H1 (cell line): ENCODE measurements around the gene CDHR2. TPM values are rescaled to one million over a fixed set of nuclear protein-coding genes. Genes with fewer than 3 reads are reported as not detected.

Source experiments
- CTCF ChIA-PET: fragments of 300-600 bp; sonication (Branson Sonifier 250); formaldehyde crosslinking; loops from one replicate; lab custom pipeline; 2021; ENCODE audit not compliant: partially characterized antibody; lab: Charles Lee
- POLR2A ChIA-PET: fragments of 300-600 bp; sonication (Branson Sonifier 250); formaldehyde crosslinking; loops from one replicate; lab custom pipeline; 2021; ENCODE audit warnings: inconsistent platforms; ENCODE audit not compliant: partially characterized antibody; lab: Charles Lee
- DNase-seq, 2 experiments: peaks; one replicate each; pipeline versions ENCODE4 v3.0.0 to v3.0.0-alpha.2; 2010 to 2022; ENCODE audit warnings: low spot score in 2 of 2, low read depth in 1 of 2, mixed read lengths in 1 of 2
- FAIRE-seq: peaks from 2 replicates; lab custom pipeline; 2011; peaks lifted over from hg19 to GRCh38; lab: Jason Lieb, UNC
- H2AFZ ChIP-seq: 2 replicates; pipeline ENCODE4 v1.8.1; 2012; ENCODE audit warnings: low read length, inconsistent platforms
- H2AK5ac ChIP-seq: 2 replicates; pipeline ENCODE4 v1.6.1; 2013; ENCODE audit warnings: low read depth, low read length
- H2BK120ac ChIP-seq: replicated peaks from 2 replicates; pipeline ENCODE3; 2013; ENCODE audit warnings: low read depth, low read length, inconsistent platforms
- H2BK12ac ChIP-seq: 2 replicates; pipeline ENCODE4 v1.6.1; 2013; ENCODE audit warnings: low read depth, low read length
- H2BK15ac ChIP-seq: 2 replicates; pipeline ENCODE4 v1.6.1; 2013; ENCODE audit warnings: low read length
- H2BK20ac ChIP-seq: 2 replicates; pipeline ENCODE4 v1.6.1; 2013; ENCODE audit warnings: low read length
- H2BK5ac ChIP-seq: 2 replicates; pipeline ENCODE4 v1.6.1; 2013; ENCODE audit warnings: low read depth, low read length
- H3K14ac ChIP-seq: 2 replicates; pipeline ENCODE4 v1.6.1; 2013; ENCODE audit warnings: inconsistent platforms; ENCODE audit not compliant: insufficient read length
- H3K18ac ChIP-seq: 2 replicates; pipeline ENCODE4 v1.6.1; 2013; ENCODE audit warnings: low read length; ENCODE audit errors: extremely low read depth
- H3K23ac ChIP-seq: 2 replicates; pipeline ENCODE4 v1.6.1; 2013; ENCODE audit warnings: inconsistent platforms; ENCODE audit not compliant: insufficient read length
- H3K23me2 ChIP-seq: 2 replicates; pipeline ENCODE4 v1.6.1; 2013; ENCODE audit warnings: low read depth, low read length
- H3K27ac ChIP-seq: 2 replicates; pipeline ENCODE4 v1.6.1; 2011; ENCODE audit warnings: low read depth, low read length, inconsistent platforms
- H3K27me3 ChIP-seq, 4 experiments: replicated peaks in 1 of 4; 1 replicate in 1 of 4; 2 replicates in 3 of 4; pipeline versions ENCODE4 v1.6.1 to v1.8.1; 2011 to 2013; ENCODE audit warnings: low read length in 3 of 4, mild to moderate bottlenecking in 3 of 4, inconsistent platforms in 2 of 4, mixed read lengths in 2 of 4, moderate library complexity in 1 of 4; ENCODE audit not compliant: control insufficient read depth in 3 of 4, insufficient read depth in 3 of 4; ENCODE audit errors: extremely low read depth in 1 of 4
- H3K36me3 ChIP-seq, 4 experiments: 2 replicates each; pipeline versions ENCODE4 v1.6.1 to v1.8.1; 2011 to 2013; ENCODE audit warnings: mild to moderate bottlenecking in 4 of 4, low read length in 3 of 4, moderate library complexity in 2 of 4, control low read depth in 1 of 4, inconsistent platforms in 1 of 4; ENCODE audit not compliant: insufficient read depth in 4 of 4, control insufficient read depth in 2 of 4
- H3K4ac ChIP-seq: replicated peaks from 2 replicates; pipeline ENCODE3; 2013; ENCODE audit warnings: low read length, low read depth, mixed read lengths, inconsistent platforms; ENCODE audit not compliant: insufficient read length
- H3K4me1 ChIP-seq, 4 experiments: replicated peaks in 1 of 4; 1 replicate in 1 of 4; 2 replicates in 3 of 4; pipeline versions ENCODE4 v1.6.1 to v1.8.1; 2011 to 2013; ENCODE audit warnings: low read length in 3 of 4, inconsistent platforms in 2 of 4, mixed read lengths in 1 of 4; ENCODE audit not compliant: insufficient read depth in 4 of 4, control insufficient read depth in 3 of 4
- H3K4me2 ChIP-seq, 2 experiments: 2 replicates each; pipeline versions ENCODE4 v1.6.1 to v1.8.1; 2011 to 2013; ENCODE audit warnings: low read depth in 2 of 2, low read length in 2 of 2, control low read depth in 1 of 2, inconsistent platforms in 1 of 2, mild to moderate bottlenecking in 1 of 2; ENCODE audit not compliant: insufficient read depth in 1 of 2
- H3K4me3 ChIP-seq, 4 experiments: fragments of 200-600, 300-600 bp in 1 of 4; sonication (generic), shearing (Covaris generic), sonication (Bioruptor Twin) in 1 of 4; 2 replicates each; pipeline versions ENCODE4 v1.5.1 to v1.8.1; 2011 to 2016; ENCODE audit warnings: low read length in 4 of 4, low read depth in 3 of 4, control low read depth in 2 of 4, inconsistent platforms in 2 of 4, mild to moderate bottlenecking in 2 of 4, mixed read lengths in 1 of 4, moderate library complexity in 1 of 4; ENCODE audit not compliant: insufficient read depth in 2 of 4; ENCODE audit errors: extremely low read depth in 1 of 4
- H3K56ac ChIP-seq: replicated peaks from 2 replicates; pipeline ENCODE3; 2013; ENCODE audit warnings: low read depth, mild to moderate bottlenecking, mixed read lengths, low read length, inconsistent platforms; ENCODE audit not compliant: insufficient read length
- H3K79me1 ChIP-seq: 2 replicates; pipeline ENCODE4 v1.6.1; 2013; ENCODE audit warnings: low read depth, low read length, control low read depth
- H3K79me2 ChIP-seq, 2 experiments: 2 replicates each; pipeline versions ENCODE4 v1.6.1 to v1.8.1; 2012 to 2013; ENCODE audit warnings: low read length in 2 of 2, mild to moderate bottlenecking in 2 of 2, inconsistent platforms in 1 of 2; ENCODE audit not compliant: insufficient read depth in 2 of 2, control insufficient read depth in 1 of 2
- H3K9ac ChIP-seq, 4 experiments: replicated peaks in 1 of 4; 1 replicate in 1 of 4; 2 replicates in 3 of 4; pipeline versions ENCODE4 v1.6.1 to v1.8.1; 2011 to 2013; ENCODE audit warnings: low read depth in 3 of 4, low read length in 3 of 4, control low read depth in 2 of 4, mild to moderate bottlenecking in 2 of 4, moderate library complexity in 2 of 4, inconsistent platforms in 1 of 4; ENCODE audit errors: extremely low read depth in 1 of 4
- H3K9me3 ChIP-seq, 2 experiments: 2 replicates each; pipeline versions ENCODE4 v1.6.1 to v1.8.1; 2012 to 2013; ENCODE audit warnings: mild to moderate bottlenecking in 2 of 2, moderate library complexity in 2 of 2, control low read depth in 1 of 2, inconsistent platforms in 1 of 2, low read depth in 1 of 2, low read length in 1 of 2, mixed read lengths in 1 of 2; ENCODE audit not compliant: insufficient read depth in 2 of 2
- H4K20me1 ChIP-seq, 2 experiments: replicated peaks in 1 of 2; 2 replicates each; pipeline versions ENCODE3 to v1.8.1; 2011 to 2013; ENCODE audit warnings: inconsistent platforms in 2 of 2, low read length in 2 of 2, mild to moderate bottlenecking in 1 of 2; ENCODE audit not compliant: insufficient read depth in 2 of 2, control insufficient read depth in 1 of 2
- H4K5ac ChIP-seq: 2 replicates; pipeline ENCODE4 v1.6.1; 2013; ENCODE audit warnings: low read length, low read depth, mixed read lengths, inconsistent platforms; ENCODE audit not compliant: insufficient read length
- H4K8ac ChIP-seq: 2 replicates; pipeline ENCODE4 v1.8.0; 2013; ENCODE audit warnings: mild to moderate bottlenecking, moderate library complexity, low read length, inconsistent platforms; ENCODE audit not compliant: insufficient read depth; ENCODE audit errors: extremely low read depth
- H4K91ac ChIP-seq: replicated peaks from 2 replicates; pipeline ENCODE3; 2013; ENCODE audit warnings: low read length, mixed read lengths, inconsistent platforms; ENCODE audit not compliant: insufficient read length
- CHD2 ChIP-seq: IDR thresholded peaks from 2 replicates; pipeline ENCODE4 v1.6.1; 2012; ENCODE audit warnings: low read length, improper control_type of control experiment
- CREB1 ChIP-seq: IDR thresholded peaks from 2 replicates; pipeline ENCODE4 v1.6.1; 2012; ENCODE audit warnings: inconsistent platforms
- KDM4A ChIP-seq: IDR thresholded peaks from one replicate; pipeline ENCODE4 v1.7.1; 2012; ENCODE audit warnings: low read depth, mild to moderate bottlenecking, moderate library complexity, low read length, inconsistent platforms; ENCODE audit not compliant: severe bottlenecking
- RNF2 ChIP-seq: fragments of 200-900, 300-1000 bp; sonication (generic); IDR thresholded peaks from 2 replicates; pipeline ENCODE4 v1.7.1; 2016; ENCODE audit warnings: borderline replicate concordance, low read depth, mild to moderate bottlenecking, antibody characterized with exemption, low read length; ENCODE audit not compliant: poor library complexity, severe bottlenecking; ENCODE audit errors: missing control alignments
- SP2 ChIP-seq: IDR thresholded peaks from 2 replicates; pipeline ENCODE4 v1.6.1; 2012; ENCODE audit warnings: mild to moderate bottlenecking, low read length, inconsistent platforms
- WGBS, 2 experiments: shearing (Covaris generic) in 1 of 2; methylation state at CpG; one replicate each; pipeline versions ENCODE4 v1.1.6 to v1.1.7; 2013 to 2015; ENCODE audit warnings: low lambda C conversion rate in 2 of 2, mixed read lengths in 2 of 2, inconsistent platforms in 1 of 2, low coverage in 1 of 2, missing lambda C conversion rate in 1 of 2; ENCODE audit not compliant: insufficient replicate concordance in 2 of 2, insufficient coverage in 1 of 2, insufficient read length in 1 of 2; ENCODE audit errors: extremely low coverage in 1 of 2, missing lambda C conversion rate in 1 of 2; 5-methylcytosine and 5-hydroxymethylcytosine counted together
- polyA plus RNA-seq, 7 experiments: library from polyadenylated mRNA; depleted of rRNA in 3 of 7; stranded (reverse) in 5 of 7; unstranded in 2 of 7; fragments of >200 nt in 5 of 7; fragments of 200-250 nt in 2 of 7; gene quantifications; 1 replicate in 5 of 7; 2 replicates in 1 of 7; 4 replicates in 1 of 7; pipeline versions ENCODE4 v1.2.1 to v1.2.3, GENCODE V29; 2011 to 2013; ENCODE audit warnings: missing spikeins in 2 of 7, mixed read lengths in 2 of 7
- total RNA-seq: library from RNA; stranded (reverse); fragmentation: NEBNext Ultra II Directional; extraction: Animal tissue kit (Norgen Biotek cat#: 25700); gene quantifications from 2 replicates; pipeline ENCODE4 v1.2.1, GENCODE V29; 2021

Gene CDHR2
- total and polyA plus RNA-seq, 2 of the 8 experiments (the other 6 are each of a cell fraction or from before 2014, with no cell fraction given): 0.02 to 0.43 TPM

GRCh38 chr5:176612008-176612407 lies 62.9 kb downstream of the CDHR2 start:
- Histone ChIP-seq H4K91ac (no peak overlapping the region), H3K4ac (no peak overlapping the region), H2AFZ (no peak overlapping the region), H2AK5ac (no peak overlapping the region), H3K4me2 (no peak overlapping the region), H3K27ac (no peak overlapping the region), H3K36me3 (no peaks in the 10 kb centered on the region), H3K18ac (no peak overlapping the region), H3K4me1 (peaks cover 0 to 8% (median 5%) of the 10 kb centered on the region in 4 experiments; a peak in 5 of 7 replicates), H3K9ac (no peak overlapping the region), H4K5ac (no peak overlapping the region), H4K20me1 (peaks cover 3 to 9% of the 10 kb centered on the region in 2 experiments), H2BK12ac (no peak overlapping the region), H4K8ac (no peak overlapping the region), H3K23ac (no peak overlapping the region), H3K27me3 (peaks cover 0 to 22% (median 10%) of the 10 kb centered on the region in 4 experiments; a peak in 5 of 7 replicates), H2BK15ac (no peak overlapping the region), H3K23me2 (peaks cover 8% of the 10 kb centered on the region), H2BK20ac (no peak overlapping the region), H3K79me1 (no peaks in the 10 kb centered on the region), H2BK5ac (no peak overlapping the region), H3K4me3 (no peak overlapping the region), H3K9me3 (no peaks in the 10 kb centered on the region), H3K14ac (no peak overlapping the region), H2BK120ac (no peak overlapping the region), H3K79me2 (no peaks in the 10 kb centered on the region), H3K56ac (no peak overlapping the region)
- ChIA-PET CTCF (interaction anchor here (1.1 to 2.3 kb wide), 5 partner anchors 14 to 34 kb away, joined by 3 to 7 read pairs (median 5); no protein-coding TSS in a partner anchor), POLR2A (interaction anchor here (0.9 to 2.7 kb wide), 5 partner anchors 10 to 76 kb away, joined by 3 to 7 read pairs (median 3); partner anchors contain the start of genes EIF4E1B, SNCB and TSPAN17)
- FAIRE-seq: no peak
- DNase-seq: no peak
- WGBS, 2 experiments: 89% methylated on average over 6 of the region's 6 CpGs; no CpG with 5 or more reads in 1 of the 2 experiments
- TF ChIP-seq CHD2 (no peak), SP2 (no peak), CREB1 (no peak), RNF2 (no peak), KDM4A (no peak)
